ENCODE results near the gene GPRASP2.
"Not testable (repeated sequence)": the region's sequence is repeated elsewhere in the genome, so short reads cannot be mapped to it uniquely, and the experiment has no call there.

The GPRASP2 gene

DNA sequence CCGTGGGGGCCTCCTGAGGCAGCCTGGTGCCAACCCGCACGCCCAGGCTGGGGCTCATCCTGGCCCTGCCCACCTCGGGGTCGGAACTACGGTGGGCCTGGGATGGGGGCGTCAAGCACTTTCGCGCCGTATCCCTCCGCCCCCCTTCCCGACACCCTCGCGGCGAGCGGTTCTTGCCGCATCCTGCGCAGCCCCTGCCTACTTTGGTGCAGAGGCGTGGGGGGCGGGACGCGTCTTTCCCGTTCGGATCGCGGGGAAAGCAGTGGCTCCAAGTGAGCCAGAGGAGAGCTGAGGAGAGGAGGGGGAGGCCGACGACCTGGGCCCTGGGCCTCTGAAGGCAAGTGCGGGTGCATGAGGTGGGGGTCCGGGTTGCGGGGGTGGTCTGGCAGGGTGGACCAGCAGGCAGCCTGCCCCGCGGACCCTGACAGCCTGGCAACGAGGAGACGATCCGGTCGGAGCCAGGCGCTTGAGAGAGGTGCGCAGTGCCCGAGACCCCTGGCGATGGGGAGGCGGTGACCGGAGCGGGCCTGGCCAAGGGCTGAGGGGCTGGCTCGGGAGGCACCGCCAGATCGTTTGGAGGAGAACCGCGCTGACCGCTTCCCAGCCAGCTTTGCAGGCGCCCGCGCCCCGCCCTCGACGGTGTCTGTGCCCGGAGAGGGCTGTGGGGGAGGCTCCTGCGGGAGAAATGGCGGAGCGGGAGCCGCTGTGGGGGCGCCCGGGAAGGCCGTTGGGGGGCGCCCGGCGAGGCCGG lies at the start of gene GPRASP2:
Gene GPRASP2, plus strand, starts transcription at position 233 of the 751 bp plus-strand sequence. CDS start 2,422 bp downstream, outside the sequence.
- no peak for DNase-seq (ENCODE audit: low spot score)

DNA sequence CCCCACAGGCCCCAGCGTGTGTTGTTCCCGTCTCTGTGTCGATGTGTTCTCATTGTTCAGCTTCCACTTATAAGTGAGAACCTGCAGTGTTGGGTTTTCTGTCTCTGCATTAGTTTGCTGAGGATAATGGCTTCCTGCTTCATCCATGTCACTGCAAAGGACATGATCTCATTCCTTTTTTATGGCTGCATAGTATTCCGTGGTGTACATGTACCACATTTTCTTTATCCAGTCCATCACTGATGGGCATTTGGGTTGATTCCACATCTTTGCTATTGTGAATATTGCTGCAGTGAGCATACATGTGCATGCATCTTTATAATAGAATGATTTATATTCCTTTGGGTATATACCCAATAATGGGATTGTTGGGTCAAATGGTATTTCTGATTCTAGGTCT lies 48.4 kb upstream of the GPRASP2 start:
- DNase-seq (ENCODE audit: low spot score): not testable (repeated sequence)

DNA sequence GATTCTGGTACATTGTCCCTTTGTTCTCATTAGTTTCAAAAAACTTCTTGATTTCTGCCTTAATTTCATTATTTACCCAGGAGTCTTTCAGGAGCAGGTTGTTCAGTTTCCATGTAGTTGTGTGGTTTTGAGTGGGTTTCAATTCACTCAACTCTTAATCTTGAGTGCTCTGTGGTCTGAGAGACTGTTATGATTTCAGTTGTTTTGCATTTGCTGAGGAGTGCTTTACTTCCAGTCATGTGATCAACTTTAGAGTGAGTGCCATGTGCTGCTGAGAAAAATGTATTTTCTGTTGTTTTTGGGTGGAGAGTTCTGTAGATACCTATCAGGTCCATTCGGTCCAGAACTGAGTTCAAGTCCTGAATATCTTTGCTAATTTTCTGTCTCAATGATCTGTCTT lies 45.2 kb upstream of the GPRASP2 start:
- not testable (repeated sequence) for DNase-seq (ENCODE audit: low spot score)

DNA sequence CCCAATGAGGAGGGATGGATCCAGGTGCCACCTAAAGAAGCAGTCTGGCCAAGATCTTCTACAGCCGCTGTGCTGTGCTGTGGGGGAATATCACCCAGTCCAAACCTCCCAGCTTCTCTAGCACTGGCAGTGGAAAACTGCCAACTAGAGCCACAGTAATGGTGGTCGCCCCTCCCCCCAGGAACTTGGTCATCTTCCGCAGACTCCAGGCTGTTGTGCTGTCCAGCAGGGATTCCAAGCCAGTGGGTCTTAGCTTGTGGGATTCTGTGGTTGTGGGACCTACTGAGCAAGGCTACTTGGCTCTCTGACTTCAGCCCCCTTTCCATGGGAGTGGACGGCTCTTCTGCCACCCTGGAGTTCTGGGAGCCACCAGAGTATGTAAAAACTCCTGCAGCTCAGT lies 42.7 kb upstream of the GPRASP2 start:
- DNase-seq (ENCODE audit: low spot score): no peak

DNA sequence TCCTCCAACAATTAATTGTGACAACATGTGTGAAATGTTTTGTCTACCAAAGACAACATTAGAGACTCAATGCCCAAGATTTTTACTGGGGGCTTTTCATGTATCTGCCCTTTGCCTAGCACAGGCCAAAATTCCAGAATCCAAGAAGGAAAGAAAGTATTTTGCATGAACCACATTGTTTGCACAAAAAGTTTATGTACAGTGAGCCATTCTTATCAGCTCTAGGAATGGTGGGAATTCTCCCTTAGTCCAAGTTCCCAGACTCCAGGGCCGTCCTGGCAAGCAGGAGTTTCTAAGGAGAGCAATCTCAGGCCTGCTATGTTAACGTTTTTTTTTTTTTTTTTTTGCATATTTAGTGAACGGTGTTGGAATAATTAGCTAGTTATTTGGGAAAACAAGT lies 39.4 kb upstream of the GPRASP2 start:
- no peak for DNase-seq (ENCODE audit: low spot score)

DNA sequence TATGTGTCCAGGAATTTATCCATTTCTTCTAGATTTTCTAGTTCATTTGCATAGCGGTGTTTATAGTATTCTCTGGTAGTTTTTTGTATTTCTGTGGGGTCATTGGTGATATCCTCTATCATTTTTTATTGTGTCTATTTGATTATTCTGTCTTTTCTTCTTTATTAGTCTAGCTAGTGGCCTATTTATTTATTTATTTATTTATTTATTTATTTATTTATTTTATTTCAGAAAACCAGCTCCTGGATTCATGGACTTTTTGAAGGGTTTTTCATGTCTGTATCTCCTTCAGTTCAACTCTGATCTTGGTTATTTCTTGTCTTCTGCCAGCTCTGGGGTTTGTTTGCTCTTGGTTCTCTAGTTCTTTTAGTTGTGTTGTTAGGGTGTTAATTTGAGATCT lies 34.8 kb upstream of the GPRASP2 start:
- DNase-seq (ENCODE audit: low spot score): not testable (repeated sequence)

DNA sequence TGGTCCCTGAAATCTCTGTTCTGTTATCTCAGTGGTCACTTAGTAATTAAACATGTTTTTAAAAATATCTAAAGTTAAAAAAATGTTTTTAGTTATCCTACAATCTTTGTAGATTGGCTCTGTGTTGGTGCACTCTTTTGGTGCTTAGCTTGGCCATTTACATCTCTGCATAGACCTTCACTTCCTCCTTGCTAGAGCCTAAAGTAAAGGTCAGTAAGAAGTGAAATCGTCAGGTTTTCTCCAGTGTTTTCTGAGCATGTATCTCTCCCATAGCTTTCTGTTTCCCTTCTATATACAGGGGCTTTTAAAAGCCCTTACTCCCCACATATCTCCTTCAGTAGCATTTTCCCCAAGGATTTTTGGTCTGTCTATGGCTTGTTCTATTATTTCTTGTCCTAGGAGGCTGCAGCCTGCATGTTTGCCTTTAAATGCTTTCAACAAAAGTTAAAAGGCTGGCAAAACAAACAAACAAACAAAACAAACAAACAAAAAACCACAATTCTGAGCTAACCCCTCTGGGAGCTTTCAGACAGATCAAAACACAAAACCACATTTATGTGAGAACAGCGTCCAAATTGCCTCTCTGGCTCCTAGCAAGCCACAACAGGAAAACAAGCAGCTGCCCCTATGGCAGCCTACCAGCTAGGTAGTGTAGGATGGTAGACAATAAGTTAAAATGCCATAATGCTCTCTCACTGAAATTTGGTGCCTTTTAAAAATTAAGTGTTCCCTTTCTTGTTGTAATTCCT lies 27.3 kb upstream of the GPRASP2 start:
- DNase-seq (ENCODE audit: low spot score): no peak

DNA sequence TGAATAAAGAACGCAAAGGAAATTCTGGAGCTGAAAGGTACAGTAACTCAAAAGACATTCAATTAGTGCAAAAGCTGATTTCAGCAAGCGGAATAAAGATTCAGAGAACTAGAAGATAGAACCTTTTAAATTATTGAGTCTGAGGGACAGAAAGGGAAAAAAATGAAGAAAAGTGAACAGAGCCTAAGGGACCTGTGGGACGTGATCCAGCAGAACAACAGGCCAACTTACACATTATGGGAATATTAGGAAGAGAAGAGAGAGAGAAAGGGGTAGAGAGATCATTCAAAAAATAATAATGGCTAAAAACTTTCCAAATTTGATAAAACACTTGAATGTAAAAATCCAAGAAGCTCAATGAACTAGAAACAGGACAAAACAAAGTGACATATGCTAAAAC lies 17.5 kb upstream of the GPRASP2 start:
- no peak for DNase-seq (ENCODE audit: low spot score)

DNA sequence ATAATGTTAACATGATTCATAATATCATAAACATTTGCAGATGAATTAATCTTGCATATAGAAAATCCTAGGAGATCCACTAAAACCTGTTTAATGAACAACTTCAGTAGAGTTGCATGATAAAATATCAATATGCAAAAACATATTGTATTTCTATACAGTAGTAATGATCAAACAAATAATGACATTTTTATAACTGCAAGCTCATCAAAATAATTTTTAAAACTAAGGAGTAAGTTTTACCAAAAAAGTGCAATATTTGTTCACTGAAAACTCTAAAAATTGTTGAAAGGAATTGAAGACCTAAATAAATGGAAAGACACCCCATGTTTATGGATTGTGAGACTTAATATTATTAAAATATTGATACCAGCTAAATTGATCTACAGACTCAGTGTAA lies 15.9 kb upstream of the GPRASP2 start:
- no peak for DNase-seq (ENCODE audit: low spot score)

DNA sequence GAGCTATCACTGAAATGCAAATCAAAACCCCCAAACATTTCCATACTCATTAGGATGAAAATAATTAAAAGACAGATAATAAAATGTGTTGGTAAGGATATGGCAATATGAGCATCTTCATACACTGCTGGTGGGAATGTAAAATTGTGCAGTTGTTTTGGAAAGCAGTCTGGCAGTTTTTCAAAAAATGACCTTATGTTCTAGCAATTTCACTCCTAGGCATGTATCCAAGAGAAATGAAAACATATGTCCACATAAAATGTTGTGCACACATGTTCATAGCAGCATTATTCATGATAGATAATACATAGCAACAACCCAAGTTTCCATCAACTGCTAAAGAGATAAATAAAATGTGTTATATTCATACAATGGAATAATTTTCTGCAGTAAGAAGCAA lies 14.8 kb upstream of the GPRASP2 start:
- no peak for DNase-seq (ENCODE audit: low spot score)

DNA sequence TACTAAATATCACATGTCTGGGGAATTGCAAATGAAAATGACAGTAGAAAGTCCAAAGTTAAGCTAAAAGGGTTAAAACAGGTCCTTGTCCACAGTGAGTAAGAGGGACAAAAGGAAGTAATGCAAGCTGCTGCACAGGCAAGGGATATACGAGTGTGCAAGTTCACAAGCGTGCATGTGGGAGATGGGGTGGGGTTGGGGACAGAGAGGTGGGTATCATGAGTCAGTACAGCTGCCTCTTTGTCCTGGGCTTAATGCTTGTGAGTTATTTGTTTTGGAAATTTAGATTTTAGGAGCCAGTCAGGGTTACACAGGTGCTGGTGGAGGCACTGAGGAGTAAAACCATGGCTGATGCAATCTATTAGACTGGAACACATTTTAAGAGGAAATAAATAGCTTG lies 3.3 kb upstream of the GPRASP2 start:
- no peak for DNase-seq (ENCODE audit: low spot score)

DNA sequence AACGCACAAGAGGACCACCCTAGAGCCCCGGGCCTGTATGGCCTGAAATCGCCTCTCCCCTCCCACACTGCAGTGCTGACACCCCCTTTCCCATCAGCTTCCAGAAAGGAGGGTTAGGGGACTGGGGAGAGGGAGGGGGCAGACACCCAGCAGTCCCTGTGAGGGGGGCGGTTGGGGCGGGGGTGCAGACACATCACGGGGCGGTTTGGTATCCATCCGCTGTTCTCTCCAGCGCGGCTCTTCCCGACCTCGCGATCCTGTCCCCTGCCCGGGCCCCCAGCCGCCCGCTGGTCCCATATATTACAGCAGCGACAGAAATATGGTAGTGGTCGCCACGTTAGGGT lies 404 bp upstream of the GPRASP2 start:
- DNase-seq (ENCODE audit: low spot score): no peak

DNA sequence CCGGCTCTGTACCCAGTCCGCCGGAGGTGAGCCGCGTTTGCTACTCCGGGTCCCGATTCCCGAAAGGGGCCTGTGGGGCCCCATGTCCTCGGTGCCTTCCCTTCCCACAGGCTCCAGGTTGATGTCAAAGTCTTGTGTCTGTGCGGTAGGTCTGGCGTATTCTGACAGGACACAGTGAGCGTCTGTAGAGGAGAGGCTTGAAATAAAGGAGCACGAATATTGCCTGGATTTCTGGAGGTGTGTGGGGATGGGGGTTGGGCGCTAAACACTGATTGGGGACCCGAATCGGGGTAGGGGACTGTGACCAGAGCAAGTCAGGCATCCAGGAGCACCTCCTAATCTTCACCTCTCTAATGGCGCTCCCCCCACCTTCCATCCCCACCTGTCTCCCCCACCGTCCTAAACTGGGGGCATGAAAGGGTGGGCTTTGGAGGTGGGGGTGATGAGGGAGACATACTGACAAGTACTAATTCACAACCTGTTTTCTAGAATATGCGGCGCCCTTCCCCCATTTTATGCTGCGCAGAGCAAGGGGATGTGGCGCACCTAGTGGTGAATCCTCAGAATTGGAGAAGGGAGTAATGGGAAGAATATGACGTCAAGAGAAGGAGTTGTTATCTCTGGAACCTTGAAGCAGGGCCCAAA lies 855 bp downstream of the GPRASP2 start:
- peak; percentile 26 for DNase-seq (ENCODE audit: low spot score)

DNA sequence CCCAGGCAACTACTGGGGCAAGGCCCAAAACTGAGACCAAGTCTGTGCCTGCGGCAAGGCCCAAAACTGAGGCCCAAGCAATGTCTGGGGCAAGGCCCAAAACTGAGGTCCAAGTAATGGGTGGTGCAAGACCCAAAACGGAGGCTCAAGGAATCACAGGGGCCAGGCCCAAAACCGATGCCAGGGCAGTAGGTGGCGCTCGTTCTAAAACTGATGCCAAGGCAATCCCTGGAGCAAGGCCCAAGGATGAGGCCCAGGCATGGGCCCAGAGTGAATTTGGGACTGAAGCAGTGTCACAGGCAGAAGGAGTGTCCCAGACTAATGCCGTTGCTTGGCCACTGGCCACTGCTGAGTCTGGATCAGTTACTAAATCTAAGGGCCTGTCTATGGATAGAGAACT lies 2.7 kb downstream of the GPRASP2 start:
- DNase-seq (ENCODE audit: low spot score): no peak

DNA sequence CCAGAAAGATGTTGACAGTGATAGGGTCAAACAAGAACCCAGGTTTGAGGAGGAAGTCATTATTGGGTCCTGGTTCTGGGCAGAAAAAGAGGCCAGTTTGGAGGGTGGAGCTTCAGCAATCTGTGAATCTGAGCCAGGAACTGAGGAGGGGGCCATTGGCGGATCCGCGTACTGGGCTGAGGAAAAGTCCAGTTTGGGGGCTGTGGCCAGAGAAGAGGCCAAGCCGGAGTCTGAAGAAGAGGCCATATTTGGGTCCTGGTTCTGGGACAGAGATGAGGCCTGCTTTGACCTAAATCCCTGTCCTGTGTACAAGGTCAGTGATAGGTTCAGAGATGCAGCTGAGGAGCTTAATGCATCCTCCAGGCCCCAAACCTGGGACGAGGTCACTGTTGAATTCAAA lies 3.7 kb downstream of the GPRASP2 start:
- no peak for DNase-seq (ENCODE audit: low spot score)

DNA sequence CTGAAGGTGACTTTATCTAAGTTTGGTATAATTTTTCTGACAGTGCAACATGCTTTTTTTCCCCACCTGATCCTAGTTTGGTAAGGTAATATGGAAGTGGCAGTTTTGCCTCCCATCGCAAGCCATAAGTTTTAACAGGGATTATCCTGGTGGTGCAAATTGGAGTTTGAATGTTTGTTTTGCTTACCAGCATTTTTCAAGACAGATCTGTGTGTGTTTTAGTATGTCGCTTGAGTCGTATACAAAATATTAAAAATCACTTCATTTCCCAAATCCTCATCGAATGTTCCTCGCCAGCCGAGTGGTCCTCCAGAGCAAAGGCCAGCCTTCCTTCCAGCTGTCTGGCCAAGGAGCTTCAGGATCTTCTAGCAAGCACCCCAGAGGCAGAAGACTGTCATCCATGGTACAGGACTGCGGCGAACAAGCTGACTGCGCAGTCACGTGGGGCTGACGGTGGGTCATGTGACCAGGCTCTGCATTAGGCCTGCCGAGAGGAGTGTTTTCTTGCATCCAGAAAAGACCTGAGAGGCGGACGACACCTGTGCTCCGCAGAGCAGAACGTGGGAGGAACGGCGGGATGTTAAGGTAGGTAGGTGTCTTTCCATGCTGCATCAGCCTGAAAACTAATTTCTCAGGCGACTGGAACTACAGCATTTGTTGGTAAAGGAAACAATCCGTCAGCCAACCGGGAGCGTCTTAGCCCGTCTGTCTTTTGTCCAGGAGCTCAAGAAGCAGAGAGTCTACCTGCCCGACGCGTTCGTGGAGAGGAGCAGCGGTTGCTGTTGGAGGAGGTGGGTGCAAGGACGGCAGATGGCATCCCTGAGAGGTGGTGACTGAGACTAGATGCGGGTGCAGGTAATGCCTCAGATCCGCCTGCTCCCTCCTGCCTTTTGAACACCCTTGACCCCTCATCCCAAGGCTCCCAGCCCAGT lies 8.3 kb downstream of the GPRASP2 start, which contains the start of gene GPRASP3:
Gene GPRASP3, plus strand, starts transcription at position 507 of the 932 bp plus-strand sequence. CDS start 28,253 bp downstream, outside the sequence.
- no peak for DNase-seq (ENCODE audit: low spot score)

DNA sequence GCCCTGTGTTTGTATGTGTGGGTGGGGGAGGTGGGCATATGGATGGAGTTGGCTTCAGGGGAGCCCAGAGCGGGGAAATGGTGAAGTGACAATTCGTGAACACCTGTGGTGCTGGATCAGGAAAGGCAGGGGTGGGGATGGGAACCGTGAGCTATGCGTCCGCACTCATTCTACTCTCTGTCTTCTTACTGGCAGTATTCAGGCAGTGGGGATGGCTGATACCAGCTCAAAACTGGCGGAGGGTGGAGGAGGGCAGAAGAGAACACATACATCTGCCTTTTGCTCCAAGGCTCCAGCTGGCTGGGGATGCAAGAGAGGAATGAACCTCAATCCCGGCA lies 8.9 kb downstream of the GPRASP2 start:
- DNase-seq (ENCODE audit: low spot score): not testable (repeated sequence)

DNA sequence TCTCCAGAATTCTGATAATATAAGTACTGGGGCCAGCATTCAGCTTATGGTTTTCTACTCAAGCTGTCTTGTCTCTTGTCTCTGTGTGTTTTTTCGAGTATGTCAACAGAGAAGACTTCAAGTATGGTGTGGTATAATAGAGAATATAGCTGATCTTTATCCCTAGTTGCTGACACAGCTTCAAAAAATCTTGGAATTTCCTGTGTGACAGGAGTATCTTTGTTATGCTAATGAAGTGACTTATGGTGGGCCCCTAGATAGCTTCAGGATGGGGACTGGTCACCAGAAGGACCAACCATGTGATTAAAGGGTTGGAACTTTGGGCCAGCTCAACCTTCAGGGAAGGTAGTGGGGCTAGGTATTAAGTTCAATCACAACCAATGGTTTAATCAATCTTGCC lies 11.2 kb downstream of the GPRASP2 start:
- no peak for DNase-seq (ENCODE audit: low spot score)

DNA sequence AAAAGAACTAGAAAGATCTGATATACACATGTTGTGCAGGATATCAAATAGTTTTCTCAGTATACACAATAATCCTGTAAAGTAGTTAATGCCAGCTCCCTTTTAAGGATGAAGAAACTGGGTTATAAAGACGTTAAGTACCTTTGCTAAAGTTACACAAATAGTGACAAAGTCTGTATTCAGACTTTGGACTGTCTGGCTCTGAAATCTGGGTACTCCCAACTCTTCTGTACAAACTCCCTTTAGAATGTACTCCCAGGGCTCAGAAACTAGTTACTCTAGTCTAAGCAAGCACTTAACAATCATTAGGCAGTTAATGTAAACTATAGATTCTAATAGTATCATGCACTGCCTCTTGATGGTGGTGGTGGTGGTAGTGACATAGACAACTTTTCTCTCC lies 15.5 kb downstream of the GPRASP2 start:
- DNase-seq (ENCODE audit: low spot score): no peak

DNA sequence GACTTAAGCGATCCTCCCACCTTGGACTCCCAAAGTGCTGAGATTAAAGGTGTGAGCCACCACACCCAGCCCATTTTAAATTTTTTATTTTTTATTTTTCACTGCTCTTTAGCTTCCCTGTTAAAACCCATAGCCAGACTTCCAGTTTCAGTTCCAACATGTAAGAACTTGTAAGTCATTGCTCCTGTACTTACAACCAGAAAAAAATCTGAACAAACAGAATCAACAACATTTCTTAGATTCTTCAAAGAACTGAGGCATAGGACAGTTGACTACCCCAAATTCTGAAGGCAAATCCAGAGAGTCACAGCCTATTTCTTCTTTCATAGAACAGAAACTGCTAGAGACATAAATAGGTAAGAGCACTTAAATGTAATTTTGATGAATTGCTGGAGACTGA lies 16.4 kb downstream of the GPRASP2 start:
- no peak for DNase-seq (ENCODE audit: low spot score)

DNA sequence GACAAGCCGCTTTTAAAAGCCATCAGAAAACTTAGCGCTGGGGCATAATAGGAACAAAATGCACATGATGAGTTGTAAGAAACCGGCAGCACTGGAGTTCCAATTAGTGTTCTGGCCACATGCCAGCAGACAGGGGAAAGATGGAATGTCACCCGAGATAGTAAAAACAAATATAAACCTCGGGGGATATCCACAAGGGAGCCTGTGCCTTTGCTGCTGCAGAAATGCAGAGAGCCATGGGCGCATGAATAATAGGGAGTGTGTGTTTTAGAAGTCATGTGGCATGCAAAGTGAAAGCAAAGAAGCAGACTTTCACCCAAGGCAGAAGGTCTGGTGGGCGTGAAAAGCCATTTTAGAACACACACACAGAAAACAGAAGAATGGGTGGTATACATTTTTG lies 27.4 kb downstream of the GPRASP2 start:
- no peak for DNase-seq (ENCODE audit: low spot score)

DNA sequence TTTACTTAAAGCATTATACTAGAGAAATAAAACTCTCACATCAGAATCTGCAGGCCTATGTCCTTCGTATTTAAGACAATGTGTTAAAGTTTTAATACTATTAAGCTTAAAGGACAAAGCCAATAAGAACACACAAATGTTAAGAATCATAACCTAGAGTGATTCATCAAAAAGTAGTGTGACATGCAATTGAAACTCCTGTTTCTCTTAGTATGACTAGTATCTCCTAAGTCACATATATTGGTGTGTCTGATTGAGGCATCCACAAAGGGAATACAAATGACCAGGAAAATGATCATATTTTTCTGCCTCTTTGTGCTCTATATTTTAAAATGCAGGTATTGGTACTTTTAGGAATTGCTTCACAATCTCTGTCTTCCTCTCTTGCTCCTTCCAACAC lies 32.1 kb downstream of the GPRASP2 start:
- DNase-seq (ENCODE audit: low spot score): no peak

Measured in COLO829 (cell line).